Stimulated activated CD8-positive, alpha-beta memory T cell treated with anti-CD3 and anti-CD28 coated beads, Interleukin-15, amount 100 ng/mL, for 4 hours (primary cell): ENCODE results near the gene GRIN3B.

Experiments
- DNase-seq, 2 donors: peaks; one replicate each; pipeline ENCODE4 v3.0.0-alpha.2; 2020; ENCODE audit warnings: low read depth in 2 of 2

The GRIN3B gene

DNA sequence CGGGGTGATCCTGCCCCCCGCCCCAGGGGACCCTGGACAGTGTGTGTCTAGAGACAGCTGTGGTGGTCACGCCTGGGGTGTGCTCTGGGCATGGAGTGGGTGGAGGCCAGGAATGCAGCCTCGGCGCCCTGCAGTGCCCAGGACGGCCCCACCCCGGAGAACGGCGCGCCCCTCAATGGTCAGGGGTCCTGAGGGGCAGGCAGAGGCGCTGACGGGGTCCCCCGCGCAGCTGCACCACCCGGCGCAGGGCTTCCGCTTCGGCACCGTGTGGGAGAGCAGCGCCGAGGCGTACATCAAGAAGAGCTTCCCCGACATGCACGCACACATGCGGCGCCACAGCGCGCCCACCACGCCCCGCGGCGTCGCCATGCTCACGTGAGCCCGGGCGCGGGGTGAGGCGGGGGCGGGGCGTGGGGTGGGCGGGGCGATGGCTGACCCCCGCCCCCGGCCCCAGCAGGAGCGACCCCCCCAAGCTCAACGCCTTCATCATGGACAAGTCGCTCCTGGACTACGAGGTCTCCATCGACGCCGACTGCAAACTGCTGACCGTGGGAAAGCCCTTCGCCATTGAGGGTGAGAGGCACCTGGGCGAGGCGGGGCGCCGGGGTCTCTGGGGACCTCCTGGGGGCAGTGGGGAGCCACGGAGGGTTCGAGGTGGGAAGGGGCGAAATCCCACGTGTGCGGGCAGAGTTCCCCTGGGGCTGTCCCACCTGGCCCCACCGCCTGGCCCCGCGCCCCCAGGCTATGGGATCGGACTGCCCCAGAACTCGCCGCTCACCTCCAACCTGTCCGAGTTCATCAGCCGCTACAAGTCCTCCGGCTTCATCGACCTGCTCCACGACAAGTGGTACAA is 7.4 kb downstream of the GRIN3B start:
- DNase-seq: no peak

DNA sequence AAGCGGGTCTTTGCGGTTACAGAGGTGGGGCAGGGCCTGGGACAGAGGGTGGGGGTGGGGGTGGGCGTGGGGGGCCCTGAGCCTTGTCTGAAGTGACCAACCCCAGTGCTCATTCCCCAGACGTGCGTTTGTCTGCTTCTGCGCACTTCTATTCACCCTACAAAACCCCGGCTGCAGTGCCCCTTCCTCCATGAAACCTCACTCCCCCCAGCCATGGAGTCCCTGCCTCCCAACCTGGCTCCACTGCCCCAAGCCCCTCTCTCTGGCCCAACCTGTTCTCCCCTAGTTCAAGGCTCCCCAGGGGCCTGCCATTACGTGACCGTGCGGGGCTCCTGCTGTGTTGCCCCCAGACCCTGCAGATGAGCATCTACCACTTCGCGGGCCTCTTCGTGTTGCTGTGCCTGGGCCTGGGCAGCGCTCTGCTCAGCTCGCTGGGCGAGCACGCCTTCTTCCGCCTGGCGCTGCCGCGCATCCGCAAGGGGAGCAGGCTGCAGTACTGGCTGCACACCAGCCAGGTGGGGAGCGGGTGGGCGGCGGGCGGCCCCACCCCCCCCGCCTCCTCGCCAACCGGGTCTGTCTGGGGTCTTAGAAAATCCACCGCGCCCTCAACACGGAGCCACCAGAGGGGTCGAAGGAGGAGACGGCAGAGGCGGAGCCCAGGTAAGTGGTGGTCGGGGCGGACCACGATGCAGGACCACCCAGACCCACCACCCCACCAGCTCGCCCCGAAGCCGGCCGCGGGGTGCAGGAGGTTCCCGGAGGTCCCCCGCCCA is 8.2 kb downstream of the GRIN3B start:
- DNase-seq: no peak

DNA sequence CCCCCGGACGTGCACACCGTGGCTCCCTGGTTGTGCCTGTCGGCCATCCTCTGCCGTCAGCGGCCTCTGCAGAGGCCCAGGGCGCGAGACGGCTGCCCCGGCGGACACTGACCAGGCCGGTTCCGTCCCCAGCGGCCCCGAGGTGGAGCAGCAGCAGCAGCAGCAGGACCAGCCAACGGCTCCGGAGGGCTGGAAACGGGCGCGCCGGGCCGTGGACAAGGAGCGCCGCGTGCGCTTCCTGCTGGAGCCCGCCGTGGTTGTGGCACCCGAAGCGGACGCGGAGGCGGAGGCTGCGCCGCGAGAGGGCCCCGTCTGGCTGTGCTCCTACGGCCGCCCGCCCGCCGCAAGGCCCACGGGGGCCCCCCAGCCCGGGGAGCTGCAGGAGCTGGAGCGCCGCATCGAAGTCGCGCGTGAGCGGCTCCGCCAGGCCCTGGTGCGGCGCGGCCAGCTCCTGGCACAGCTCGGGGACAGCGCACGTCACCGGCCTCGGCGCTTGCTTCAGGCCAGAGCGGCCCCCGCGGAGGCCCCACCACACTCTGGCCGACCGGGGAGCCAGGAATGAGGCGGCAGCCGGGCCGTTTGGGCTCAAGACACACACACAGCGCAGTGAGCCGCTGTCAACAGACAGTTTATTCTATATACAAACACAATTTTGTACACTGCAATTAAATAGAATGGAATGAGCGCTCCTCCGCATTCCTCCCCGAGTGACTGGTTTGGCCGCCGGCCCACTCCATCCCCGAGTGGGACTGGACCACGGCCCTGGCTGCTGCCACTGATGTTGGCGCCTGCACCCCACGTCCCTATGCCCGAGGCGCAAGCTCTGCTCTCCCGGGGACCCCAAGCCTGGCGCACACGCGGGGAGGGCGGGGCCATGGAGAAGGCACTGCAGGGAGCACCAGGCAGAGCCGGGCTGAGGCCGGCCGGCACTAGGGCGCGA is 9.1 kb downstream of the GRIN3B start:
- no peak for DNase-seq

DNA sequence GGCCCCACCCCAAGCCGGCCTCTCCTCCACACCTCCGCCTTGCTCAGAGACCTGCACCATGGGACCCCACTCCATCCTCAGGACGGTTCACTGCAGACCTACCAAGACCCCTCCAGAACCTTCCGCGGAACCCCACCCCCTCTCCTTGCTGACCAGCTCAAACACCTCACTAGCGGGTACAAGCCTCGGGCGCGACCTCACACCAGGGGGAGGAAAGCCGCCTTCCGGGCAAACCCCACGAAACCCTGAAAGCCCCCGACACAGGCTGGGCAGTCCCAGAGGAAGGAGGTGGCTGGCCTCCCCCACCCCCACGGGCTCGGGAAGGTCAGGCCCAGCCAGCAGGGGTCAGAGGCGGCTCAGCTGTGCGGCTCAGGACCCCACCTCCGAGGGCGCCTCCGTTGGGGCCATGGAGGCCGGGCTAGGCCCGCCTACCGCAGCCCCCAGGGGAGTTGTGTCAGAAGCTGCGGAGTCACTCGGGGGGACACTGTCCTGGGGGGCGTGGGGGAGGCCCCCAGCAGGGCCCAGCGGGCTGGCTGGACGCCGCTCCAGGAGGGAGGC is 9.8 kb downstream of the GRIN3B start:
- no peak for DNase-seq

DNA sequence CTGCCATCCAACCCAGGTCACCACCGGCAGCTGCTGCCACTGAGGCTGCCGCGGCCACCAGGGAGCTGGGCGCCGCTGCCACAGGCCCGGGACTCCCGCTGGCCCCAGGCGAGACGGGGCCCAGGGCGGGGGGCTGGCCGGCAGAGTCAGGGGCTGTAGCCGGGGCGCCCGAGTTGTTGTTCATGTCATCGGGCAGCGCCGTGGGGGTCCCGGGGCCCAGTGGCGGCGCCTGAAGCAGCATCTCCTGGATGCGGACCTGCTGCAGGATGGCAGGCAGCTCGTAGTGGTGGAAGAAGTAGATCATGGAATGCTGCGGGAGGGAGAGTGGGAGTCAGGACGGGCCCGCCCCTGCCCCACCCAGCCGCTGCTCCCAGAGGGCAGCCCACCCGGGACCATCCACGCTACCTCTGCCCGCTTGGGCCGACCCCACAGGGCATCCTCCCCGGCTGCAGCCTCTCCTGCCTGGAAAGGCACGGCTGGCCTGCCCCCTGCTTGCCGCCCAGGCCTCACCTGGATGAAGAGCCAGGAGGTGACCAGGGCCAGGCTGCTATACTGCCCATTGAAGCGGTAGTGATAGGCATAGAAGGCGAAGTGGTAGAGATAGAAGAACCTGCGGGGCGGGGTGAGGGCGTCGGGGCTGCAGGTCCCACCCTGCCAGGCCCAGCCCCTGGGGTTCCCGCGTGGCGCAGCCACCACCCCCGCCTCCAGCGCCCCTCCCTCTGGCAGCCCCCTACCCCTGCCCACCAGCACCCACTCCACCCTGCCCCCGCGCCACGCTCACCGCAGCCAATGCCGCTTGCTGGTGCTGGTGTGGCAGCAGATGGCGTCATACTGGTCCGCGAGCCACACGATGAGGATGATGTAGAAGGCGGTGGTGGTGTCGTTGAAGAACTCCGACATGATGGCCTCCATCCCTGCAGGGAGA is 10.6 kb downstream of the GRIN3B start:
- no peak for DNase-seq

DNA sequence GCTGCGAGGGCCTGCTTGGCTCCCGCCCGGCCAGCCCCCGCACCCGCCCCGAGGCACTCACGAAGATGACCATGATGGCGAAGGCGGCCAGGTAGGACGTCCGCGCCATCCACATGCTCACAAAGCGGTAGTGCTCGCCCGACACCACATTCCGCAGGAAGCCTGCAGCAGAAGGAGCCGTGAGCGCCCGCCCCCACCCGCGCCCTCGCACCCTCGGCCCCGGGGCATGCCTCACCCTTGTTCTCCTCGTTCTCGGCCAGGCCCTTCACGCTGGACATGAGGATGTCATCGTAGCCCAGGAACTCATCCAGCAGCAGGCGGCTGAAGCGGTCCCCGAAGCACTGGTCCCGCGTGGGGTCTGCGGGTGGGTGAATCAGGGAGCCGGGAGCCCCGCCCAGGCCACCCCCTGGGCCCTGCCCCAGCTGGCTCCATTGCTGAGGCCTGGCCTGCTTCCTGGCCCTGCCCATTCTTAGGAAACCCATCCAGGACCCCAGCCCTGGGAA is 11.7 kb downstream of the GRIN3B start:
- DNase-seq: no peak

DNA sequence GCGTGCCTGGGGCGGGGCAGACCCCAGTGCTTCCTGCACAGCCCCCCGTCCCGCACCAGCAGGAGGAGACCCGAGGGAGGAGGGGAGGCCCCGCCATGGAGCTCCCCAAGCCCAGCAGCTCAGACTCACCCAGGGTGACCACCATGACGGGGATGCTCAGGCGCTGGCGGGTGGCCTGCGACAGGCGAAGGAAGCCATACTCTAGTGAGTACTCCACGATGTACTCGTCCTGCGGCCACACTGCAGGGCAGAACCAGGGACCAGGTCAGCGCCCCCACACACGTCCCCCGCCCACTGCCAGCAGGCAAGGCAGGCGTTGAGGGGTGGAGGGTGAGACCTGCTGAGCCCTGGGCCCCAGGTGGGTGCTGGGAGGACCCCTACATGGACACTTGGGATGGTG is 12.1 kb downstream of the GRIN3B start:
- DNase-seq: no peak

DNA sequence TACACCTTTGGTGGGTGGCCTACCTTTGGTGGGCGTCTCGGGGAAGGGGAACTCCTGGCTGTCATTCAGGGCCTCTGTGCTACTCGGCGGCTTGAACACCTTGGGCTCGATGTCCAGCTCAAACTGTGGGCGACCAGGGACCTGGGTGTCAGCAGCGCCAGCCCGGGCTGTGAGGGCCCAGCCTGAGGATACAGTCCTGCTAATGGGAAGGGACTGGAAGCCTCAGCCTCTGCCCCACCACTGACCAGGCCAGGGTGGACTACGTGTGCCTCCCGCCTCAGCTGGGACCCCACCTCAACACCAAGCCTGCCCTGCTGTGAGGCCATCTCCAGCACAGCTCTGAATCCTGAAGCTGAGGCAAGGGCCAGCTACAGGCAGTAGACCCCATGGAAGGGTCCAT is 13.0 kb downstream of the GRIN3B start:
- DNase-seq: no peak

DNA sequence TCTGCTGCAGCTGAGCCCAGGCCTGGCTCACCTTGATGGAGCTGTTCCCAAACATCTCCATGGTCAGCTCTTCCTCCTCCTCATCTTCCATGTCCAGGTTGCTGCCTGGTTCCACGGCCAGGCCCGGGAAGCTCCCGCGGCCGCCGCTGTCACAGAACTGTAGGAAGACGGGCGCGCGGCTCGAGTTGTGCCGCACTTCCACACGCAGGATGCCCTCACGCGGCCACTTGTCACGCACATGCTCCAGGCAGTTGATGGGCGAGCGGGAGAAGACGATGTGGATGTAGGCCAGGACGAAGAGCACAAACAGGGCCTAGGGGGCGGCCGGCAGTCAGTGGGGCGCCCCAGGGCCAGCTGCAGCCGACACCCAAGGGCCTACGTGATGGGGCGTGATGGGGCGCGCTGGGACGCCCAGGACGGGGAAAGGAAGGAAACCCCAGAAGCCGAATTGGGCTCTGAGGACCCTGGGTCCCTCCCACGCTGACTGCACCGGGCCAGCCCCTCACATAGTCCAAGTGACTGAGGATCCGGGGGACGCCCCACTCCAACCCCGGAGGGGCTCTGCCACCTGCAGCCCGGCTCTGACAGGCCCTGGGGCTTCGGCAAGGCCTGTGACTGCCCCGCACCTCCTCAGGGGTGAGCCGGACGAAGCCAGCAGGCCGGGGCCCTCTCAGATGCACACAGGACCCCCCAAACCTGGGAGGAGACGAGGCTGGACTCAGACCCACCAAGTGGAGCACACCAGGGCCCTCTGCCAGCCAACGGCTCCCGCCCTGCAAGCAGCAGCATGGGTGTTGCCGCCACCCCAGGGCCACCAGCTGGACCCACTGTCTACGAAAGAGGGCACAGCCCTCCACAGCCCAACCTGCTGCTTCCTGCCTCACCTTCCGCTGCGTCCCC is 14.2 kb downstream of the GRIN3B start:
- no peak for DNase-seq

DNA sequence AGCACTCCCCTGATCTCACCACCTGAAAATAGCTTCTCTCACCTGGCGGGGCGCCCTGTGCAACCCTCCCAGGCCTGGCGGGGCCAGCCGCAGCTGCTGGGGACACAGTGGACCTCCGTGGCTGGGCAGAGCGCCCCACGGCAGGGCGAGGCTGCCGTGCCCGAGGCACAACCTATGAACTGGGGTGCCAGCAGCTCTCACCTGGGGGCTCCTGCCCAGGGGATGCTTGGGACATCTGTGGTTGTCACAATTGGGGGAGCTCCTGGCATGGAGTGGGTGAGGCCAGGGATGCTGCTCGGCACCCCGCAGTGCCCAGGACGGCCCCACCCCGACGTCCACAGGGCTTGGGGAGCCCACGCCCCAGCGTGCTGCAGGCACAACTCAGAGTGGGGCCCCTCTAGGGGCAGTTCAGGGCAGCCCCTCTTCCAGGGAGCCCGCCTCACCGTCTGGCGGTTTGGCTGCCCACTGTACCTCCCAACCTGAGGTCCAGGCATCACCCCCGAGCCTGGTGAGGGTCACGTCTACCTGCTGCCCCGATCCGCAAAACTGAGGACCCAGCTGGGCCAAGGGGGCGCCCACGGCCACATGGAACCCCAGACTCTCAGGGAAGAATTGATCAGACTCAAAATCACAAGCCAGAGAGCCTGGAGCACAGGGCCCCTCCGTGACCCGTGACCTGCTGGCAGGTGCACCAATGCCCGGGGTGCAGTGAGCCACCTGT is 15.0 kb downstream of the GRIN3B start:
- no peak for DNase-seq

DNA sequence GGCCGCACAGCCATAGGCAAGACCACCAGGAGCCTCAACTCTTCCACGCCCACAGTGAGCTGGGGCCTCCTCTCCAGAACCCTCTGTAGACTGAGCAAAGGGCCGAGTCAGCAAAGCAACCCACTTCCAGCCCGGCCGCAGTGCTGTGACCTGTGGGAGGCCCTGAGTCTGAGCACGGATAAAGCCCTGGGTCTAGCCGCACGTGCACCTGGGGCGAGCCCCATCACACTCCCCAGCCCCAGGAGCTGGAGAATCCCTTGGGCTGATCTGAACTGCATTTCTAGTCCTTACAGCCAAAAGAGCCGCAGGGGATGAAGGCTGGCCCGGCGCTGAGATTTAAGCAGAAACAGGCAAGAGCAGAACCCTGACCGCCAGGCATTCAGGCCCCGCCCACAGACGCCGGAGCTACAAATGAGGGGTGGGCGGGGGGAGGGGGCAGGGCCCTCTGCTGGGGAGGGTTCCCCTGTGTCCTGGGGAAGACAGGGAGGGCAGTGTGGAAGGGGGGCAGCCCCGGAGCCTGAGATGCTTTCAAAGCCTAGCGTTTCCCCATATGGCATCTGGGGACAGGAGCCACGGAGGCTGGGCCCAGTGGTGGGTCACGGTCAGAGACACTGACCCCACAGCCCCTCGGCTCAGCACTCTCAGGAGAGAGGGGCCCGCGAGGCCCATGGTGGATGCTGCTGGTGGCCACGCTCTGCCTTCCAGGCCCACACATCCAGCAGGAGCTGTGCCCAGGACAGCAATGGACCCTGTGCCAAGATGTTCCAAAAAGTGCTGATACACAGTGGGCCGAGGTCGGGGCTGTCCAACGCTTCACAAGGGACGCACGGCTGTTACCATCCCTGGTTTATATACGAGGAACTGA is 15.8 kb downstream of the GRIN3B start:
- no peak for DNase-seq

DNA sequence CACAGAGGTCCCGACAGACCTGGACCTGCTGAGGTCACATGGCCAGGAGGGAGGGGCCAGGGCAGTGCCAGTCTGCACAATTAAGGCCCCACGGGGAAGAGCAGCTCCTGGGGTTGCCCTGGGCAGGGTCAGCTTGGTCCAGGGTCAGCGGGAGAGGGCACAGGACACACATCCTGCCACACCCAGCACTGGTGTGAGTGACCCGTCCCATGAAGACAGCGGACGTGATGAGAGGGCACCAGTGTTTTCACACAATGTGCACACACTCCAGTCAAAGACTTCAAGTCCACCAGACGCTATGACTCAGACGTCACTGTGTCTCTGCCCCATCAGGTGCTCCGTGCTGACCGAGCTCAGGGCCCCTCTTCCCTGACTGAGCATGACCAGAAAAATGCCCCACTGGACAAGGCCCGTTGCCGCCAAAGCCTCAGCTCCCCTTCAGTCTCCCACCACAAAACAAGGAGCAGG is 16.5 kb downstream of the GRIN3B start:
- no peak for DNase-seq

DNA sequence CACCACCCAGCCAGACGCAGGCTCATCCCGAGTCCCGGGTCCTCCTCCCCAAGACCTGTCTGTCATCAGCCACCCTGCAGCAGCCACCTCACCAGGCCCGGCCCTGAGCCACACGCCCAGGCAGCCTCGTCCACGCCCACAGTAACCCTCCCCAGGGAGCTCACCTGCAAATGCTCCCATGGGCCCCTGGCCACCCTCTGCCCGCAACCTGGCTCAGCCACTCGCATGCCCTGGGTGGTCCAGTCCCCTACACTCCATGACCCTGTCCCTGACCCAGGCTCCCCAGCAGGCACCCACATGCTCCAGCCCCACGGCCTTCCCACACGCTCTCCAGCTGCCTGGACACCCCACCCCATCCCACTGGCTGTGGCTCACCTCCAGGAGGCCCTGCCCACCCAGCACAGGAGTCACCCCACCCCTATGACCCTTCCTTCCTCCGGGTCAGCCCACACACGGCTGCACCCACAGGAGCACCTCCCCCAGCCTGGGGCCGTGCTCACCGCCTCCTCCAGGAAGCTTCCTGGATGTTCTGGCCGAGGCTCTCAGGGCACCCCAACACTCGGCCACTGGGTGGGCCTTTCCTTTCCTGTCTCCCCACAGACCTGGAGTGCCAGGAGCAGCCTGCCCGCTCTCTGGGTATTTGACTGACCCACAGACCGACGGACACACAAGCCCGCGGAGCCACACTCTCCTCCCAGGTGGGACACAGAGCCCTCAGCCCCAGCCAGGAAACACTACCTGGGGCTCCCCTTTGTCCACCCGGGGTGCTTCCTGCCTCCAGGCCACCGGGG is 17.1 kb downstream of the GRIN3B start:
- no peak for DNase-seq

DNA sequence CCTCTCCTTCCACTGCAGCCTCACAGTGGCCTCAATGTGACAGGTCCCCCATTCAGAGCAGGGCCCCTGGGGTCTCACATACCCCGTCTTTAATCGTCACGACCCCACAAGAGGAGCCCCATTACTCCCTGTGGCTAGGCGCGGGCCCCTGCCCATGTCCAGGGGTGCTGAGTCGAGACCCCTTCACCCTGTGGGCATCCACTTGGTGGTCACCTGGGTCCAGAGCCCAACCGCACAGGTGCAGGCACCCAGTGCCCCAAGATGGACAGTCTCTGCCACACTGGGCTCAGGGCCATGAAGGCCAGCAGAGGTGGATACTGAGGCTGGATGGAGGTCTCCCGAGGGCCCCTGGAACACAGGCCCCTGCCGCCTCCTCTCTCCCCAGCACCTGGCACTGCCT is 17.7 kb downstream of the GRIN3B start:
- no peak for DNase-seq

DNA sequence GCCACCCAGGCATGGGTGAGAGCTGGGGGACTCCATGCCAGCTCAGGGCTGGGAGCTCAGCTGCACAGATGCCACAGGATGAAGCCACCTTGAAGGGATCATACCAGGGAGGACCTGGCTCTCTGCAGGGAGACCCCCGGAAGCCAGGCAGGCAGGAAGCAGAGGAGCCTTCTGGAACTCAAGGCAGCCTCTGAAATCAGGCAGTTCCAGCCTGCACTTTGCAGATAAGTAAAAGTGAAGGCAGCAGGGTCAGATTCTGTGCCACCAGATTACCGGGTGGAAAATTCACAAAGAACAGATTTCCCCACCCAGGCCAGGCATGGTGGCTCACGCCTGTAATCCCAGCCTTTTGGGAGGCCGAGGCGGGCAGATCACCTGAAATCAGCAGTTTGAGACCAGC is 18.2 kb downstream of the GRIN3B start:
- no peak for DNase-seq

DNA sequence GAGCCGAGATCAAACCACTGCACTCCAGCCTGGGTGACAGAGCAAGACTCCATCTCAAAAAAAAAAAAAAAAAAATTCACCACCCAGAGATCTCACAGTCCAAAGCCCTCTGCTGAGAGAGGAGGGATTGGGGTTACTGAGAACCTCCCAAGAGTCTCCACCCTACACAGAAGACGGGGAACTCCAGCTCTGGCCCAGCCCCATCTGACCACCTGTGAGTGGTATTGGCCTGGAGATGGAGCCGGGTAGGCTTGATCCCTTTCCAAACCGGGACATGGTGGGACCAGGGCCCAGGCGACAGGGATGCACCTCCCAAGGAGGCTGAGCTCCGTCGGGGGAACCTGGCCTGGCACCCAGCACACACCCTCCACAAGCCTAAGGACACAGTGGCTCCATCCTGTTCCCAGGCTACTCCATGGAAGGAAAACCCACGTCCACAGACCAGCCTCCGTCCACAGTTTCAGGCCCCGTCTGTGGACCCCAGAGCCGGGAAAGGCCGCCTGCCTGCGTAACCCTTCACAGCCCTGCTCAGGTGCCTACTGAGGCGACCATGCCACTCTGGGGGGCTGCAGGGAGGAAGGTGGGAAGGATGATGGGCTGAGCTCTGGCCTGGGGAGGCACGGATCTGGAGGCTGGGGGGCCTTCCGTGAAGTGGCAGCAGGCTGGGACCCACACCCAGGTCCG is 18.9 kb downstream of the GRIN3B start:
- DNase-seq: no peak
